ENCODE results near the gene MRPL17. TPM values are rescaled to one million over a fixed set of nuclear protein-coding genes. Genes with fewer than 3 reads are reported as not detected.
A peak's percentile ranks its signal among the peaks of the same experiment; 100 is the strongest.

MRPL17 gene
- total RNA-seq, 4 donors from 2014 or later, result 17.1 to 35.2 (median 26.4) TPM

GRCh38 chr11:6648501-6648900, 34.6 kb downstream of the MRPL17 start:
- Histone ChIP-seq H3K36me3 (no peaks in the 10 kb centered on the region), H3K4me3 (no peak overlapping the region), H3K27me3 (no peaks in the 10 kb centered on the region), H3K4me1 (peaks cover 23% of the 10 kb centered on the region), H3K9me3 (no peaks in the 10 kb centered on the region), H3K27ac (no peak overlapping the region)
- no peak for DNase-seq (ENCODE audit: low spot score in 2 of 2)
- 59% methylated on average over 1 of the region's 1 CpG for WGBS
- TF ChIP-seq CTCF (IDR thresholded peaks at IDR 0.05) (no peak), EP300 (IDR thresholded peaks at IDR 0.05) (no peak), POLR2AphosphoS5 (IDR thresholded peaks at IDR 0.05) (no peak), POLR2A (IDR thresholded peaks at IDR 0.05) (no peak)

GRCh38 chr11:6647836-6648235, 35.3 kb downstream of the MRPL17 start:
- Histone ChIP-seq H3K9me3 (no peaks in the 10 kb centered on the region), H3K4me1 (peaks cover 23% of the 10 kb centered on the region), H3K27ac (peak overlapping the region; percentile 78), H3K27me3 (no peaks in the 10 kb centered on the region), H3K36me3 (no peaks in the 10 kb centered on the region), H3K4me3 (no peak overlapping the region)
- no peak for DNase-seq (ENCODE audit: low spot score in 2 of 2)
- WGBS, result 98% methylated on average over 2 of the region's 2 CpGs
- no peak for TF ChIP-seq CTCF (IDR thresholded peaks at IDR 0.05)
- no peak for TF ChIP-seq POLR2AphosphoS5 (IDR thresholded peaks at IDR 0.05)
- no peak for TF ChIP-seq POLR2A (IDR thresholded peaks at IDR 0.05)
- no peak for TF ChIP-seq EP300 (IDR thresholded peaks at IDR 0.05)

DNA sequence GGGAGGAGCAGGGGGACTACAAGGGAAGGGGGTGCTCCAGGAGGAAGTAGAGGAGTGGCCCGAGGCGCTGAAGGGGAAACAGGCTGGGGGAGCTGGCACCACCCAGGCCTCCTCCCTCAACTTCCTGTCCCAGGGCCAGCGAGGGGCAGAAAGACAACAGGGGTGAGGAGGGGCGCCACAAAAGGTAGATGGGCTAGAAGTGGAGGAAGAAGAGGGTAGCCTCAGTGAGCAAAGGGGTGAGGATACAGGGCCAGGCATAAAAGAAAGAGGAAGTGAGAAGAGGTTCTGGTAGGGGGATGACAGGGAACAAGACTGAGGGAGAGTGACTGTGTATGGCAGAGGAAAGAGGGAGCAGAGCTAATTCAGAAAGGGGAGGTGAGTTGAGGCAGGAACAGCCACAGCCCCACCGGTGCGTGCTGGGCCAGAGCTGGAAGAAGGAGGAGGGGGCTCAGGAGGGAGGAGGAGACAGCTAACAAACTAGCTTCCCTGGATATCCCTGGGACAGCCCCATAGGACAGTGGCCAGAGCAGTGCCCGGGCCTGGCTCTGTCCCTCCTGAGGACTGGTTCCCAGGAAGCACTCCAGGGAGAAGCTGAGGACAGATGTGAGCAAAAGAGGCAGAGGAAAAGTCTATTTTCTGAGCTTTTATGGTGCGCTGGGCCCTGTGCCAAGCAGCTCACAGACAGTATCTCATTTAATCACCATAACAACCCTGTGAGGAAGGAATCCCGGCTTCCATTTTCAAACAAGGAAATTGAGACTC, 36.0 kb downstream of the MRPL17 start:
- H3K36me3 ChIP-seq, result no peaks in the 10 kb centered on the region
- peaks cover 23% of the 10 kb centered on the region for H3K4me1 ChIP-seq
- no peaks in the 10 kb centered on the region for H3K9me3 ChIP-seq
- TF ChIP-seq EP300 (IDR thresholded peaks at IDR 0.05), result no peak
- TF ChIP-seq CTCF (IDR thresholded peaks at IDR 0.05), result no peak
- TF ChIP-seq POLR2AphosphoS5 (IDR thresholded peaks at IDR 0.05), result no peak
- no peak overlapping the region for H3K4me3 ChIP-seq
- no peak for DNase-seq (ENCODE audit: low spot score in 2 of 2)
- WGBS, result 35% methylated on average over 9 of the region's 9 CpGs
- H3K27ac ChIP-seq, result peak overlapping the region; percentile 78
- no peaks in the 10 kb centered on the region for H3K27me3 ChIP-seq

DNA sequence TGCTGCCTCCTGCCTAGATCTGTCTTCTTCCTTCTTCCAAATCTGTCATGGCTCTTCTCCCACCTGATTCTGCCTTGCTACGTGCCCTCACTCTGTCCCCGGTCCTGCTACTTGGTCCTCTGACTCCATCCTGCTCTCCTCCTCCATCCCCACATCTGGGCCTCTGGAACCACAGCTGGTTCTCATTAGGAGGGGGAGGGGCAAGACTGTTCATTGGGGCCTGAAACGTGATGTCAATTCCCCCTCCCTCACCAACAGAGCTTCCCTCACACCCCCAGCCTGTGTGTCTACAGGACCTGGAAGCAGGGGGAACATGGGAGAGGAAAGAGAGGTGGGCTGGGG, 36.6 kb downstream of the MRPL17 start:
- no peaks in the 10 kb centered on the region for H3K36me3 ChIP-seq
- no peak for DNase-seq (ENCODE audit: low spot score in 2 of 2)
- no peaks in the 10 kb centered on the region for H3K27me3 ChIP-seq
- TF ChIP-seq CTCF (IDR thresholded peaks at IDR 0.05) (no peak), POLR2AphosphoS5 (IDR thresholded peaks at IDR 0.05) (no peak), EP300 (IDR thresholded peaks at IDR 0.05) (no peak), POLR2A (IDR thresholded peaks at IDR 0.05) (no peak)
- WGBS, result 28% methylated on average over 3 of the region's 3 CpGs
- H3K4me1 ChIP-seq, result peaks cover 23% of the 10 kb centered on the region
- no peak overlapping the region for H3K4me3 ChIP-seq
- H3K9me3 ChIP-seq, result no peaks in the 10 kb centered on the region
- H3K27ac ChIP-seq, result peak overlapping the region; percentile 78

GRCh38 chr11:6646071-6646470, 37.1 kb downstream of the MRPL17 start:
- TF ChIP-seq POLR2A (IDR thresholded peaks at IDR 0.05), result no peak
- no peak for TF ChIP-seq CTCF (IDR thresholded peaks at IDR 0.05)
- no peak for TF ChIP-seq EP300 (IDR thresholded peaks at IDR 0.05)
- no peak for TF ChIP-seq POLR2AphosphoS5 (IDR thresholded peaks at IDR 0.05)
- Histone ChIP-seq H3K27me3 (no peaks in the 10 kb centered on the region), H3K4me1 (peaks cover 23% of the 10 kb centered on the region), H3K27ac (no peak overlapping the region), H3K36me3 (peaks cover 3% of the 10 kb centered on the region), H3K4me3 (no peak overlapping the region), H3K9me3 (no peaks in the 10 kb centered on the region)
- no peak for DNase-seq (ENCODE audit: low spot score in 2 of 2)
- 40% methylated on average over 12 of the region's 12 CpGs for whole genome bisulfite sequencing
